AG04450 (cell line): Measurements from ENCODE around the gene PRTG. TPM values are rescaled to one million over a fixed set of nuclear protein-coding genes. Genes with fewer than 3 reads are reported as not detected.

Experiments
- CTCF ChIA-PET: fragments of 300-600, 350-600 bp; formaldehyde crosslinking; extraction: SDS; loops from one replicate; lab custom pipeline; 2022; ENCODE audit warnings: antibody characterized with exemption, inconsistent platforms; lab: Charles Lee
- POLR2A ChIA-PET: fragments of 350-600 bp; formaldehyde crosslinking; extraction: SDS; loops from one replicate; lab custom pipeline; 2021; ENCODE audit warnings: antibody characterized with exemption, inconsistent platforms; lab: Yijun Ruan, JAX
- DNase-seq: peaks from one replicate; pipeline ENCODE4 v3.0.0-alpha.2; 2011; ENCODE audit warnings: low read depth, low spot score
- H3K27ac ChIP-seq: one replicate; pipeline ENCODE4 v1.5.1; 2012; ENCODE audit warnings: low read depth, low read length, control low read depth
- H3K27me3 ChIP-seq: one replicate; pipeline ENCODE4 v1.6.0; 2012; ENCODE audit warnings: low read length; ENCODE audit not compliant: control insufficient read depth, insufficient read depth
- H3K4me3 ChIP-seq: 2 replicates; pipeline ENCODE4 v1.5.1; 2011; ENCODE audit warnings: mild to moderate bottlenecking, low read depth, low read length, control low read depth
- H3K9me3 ChIP-seq: 2 replicates; pipeline ENCODE4 v1.5.1; 2012; ENCODE audit warnings: low read length; ENCODE audit not compliant: control insufficient read depth, insufficient read depth
- CTCF ChIP-seq: IDR thresholded peaks from 2 replicates; pipeline ENCODE4 v1.5.1; 2011; ENCODE audit warnings: low read depth, low read length, control low read depth, inconsistent platforms
- polyA plus RNA-seq: library from polyadenylated mRNA; depleted of rRNA; stranded (reverse); fragments of >200 nt; gene quantifications from 2 replicates; pipeline ENCODE4 v1.2.3, GENCODE V29; 2011

Gene PRTG
- polyA plus RNA-seq, 1 experiment = 1.2 TPM

- CTCF ChIA-PET = interaction anchor here (1.2 to 3.4 kb wide), 2 partner anchors 113 to 205 kb away, joined by 3 to 19 read pairs; no protein-coding TSS in a partner anchor
- DNase-seq = no peak
- no peak overlapping the region for H3K27ac ChIP-seq
- no peak overlapping the region for H3K4me3 ChIP-seq
- POLR2A ChIA-PET = no interaction called here
- H3K9me3 ChIP-seq = no peaks in the 10 kb centered on the region
- H3K27me3 ChIP-seq = no peaks in the 10 kb centered on the region
- no peak for TF ChIP-seq CTCF
Observed at GRCh38 chr15:55638764-55639163, 104.2 kb downstream of the PRTG start.

GRCh38 chr15:55637086-55637485 is 105.9 kb downstream of the PRTG start:
- ChIA-PET POLR2A (no interaction called here), CTCF (interaction anchor here (0.6 to 3.4 kb wide), 5 partner anchors 10 to 198 kb away, joined by 3 to 19 read pairs (median 3); no protein-coding TSS in a partner anchor)
- Histone ChIP-seq H3K27me3 (no peaks in the 10 kb centered on the region), H3K27ac (no peak overlapping the region), H3K9me3 (no peaks in the 10 kb centered on the region), H3K4me3 (no peak overlapping the region)
- no peak for TF ChIP-seq CTCF
- DNase-seq = no peak

GRCh38 chr15:55633731-55634130 is 109.2 kb downstream of the PRTG start:
- H3K4me3 ChIP-seq = no peak overlapping the region
- no peaks in the 10 kb centered on the region for H3K27me3 ChIP-seq
- TF ChIP-seq CTCF = no peak
- no peak overlapping the region for H3K27ac ChIP-seq
- POLR2A ChIA-PET = interaction anchor here (0.6 to 0.7 kb wide), 2 partner anchors 190 to 524 kb away, joined by 3 to 7 read pairs; no protein-coding TSS in a partner anchor
- CTCF ChIA-PET = interaction anchor here (0.7 to 1.8 kb wide), 5 partner anchors 15 to 225 kb away, joined by 3 to 10 read pairs (median 4); partner anchors contain the start of genes CCPG1 and PIERCE2
- no peak for DNase-seq
- no peaks in the 10 kb centered on the region for H3K9me3 ChIP-seq

- DNase-seq = no peak
- H3K27ac ChIP-seq = no peak overlapping the region
- ChIA-PET CTCF (no interaction called here), POLR2A (no interaction called here)
- no peaks in the 10 kb centered on the region for H3K27me3 ChIP-seq
- TF ChIP-seq CTCF = no peak
- no peak overlapping the region for H3K4me3 ChIP-seq
- H3K9me3 ChIP-seq = no peaks in the 10 kb centered on the region
Observed at GRCh38 chr15:55632434-55632833, 110.5 kb downstream of the PRTG start.

GRCh38 chr15:55630858-55631257 is 112.1 kb downstream of the PRTG start:
- Histone ChIP-seq H3K9me3 (no peaks in the 10 kb centered on the region), H3K4me3 (no peak overlapping the region), H3K27ac (no peak overlapping the region), H3K27me3 (no peaks in the 10 kb centered on the region)
- DNase-seq = no peak
- CTCF ChIA-PET = interaction anchor here (1.2 kb wide), 1 partner anchor 12 kb away, joined by 3 read pairs; no protein-coding TSS in a partner anchor
- POLR2A ChIA-PET = no interaction called here
- TF ChIP-seq CTCF = no peak
